Endothelial cell (in vitro differentiated cells): Measurements from ENCODE around the gene MCF2L2. TPM values are rescaled to one million over a fixed set of nuclear protein-coding genes. Genes with fewer than 3 reads are reported as not detected.
A peak's percentile ranks its signal among the peaks of the same experiment; 100 is the strongest.
"Not testable (repeated sequence)": the region's sequence is repeated elsewhere in the genome, so short reads cannot be mapped to it uniquely, and the experiment has no call there.

Experiments
- DNase-seq: peaks from one replicate; pipeline ENCODE4 v3.0.0; 2021; ENCODE audit warnings: low spot score
- H3K27ac Mint-ChIP-seq: one replicate; pipeline ENCODE4 v1.8.0; 2021; ENCODE audit warnings: mixed read lengths, inconsistent platforms; ENCODE audit not compliant: unreplicated experiment
- H3K27me3 Mint-ChIP-seq: one replicate; pipeline ENCODE4 v1.8.0; 2021; ENCODE audit warnings: mild to moderate bottlenecking, moderate library complexity, mixed read lengths, inconsistent platforms; ENCODE audit not compliant: unreplicated experiment
- H3K36me3 Mint-ChIP-seq: one replicate; pipeline ENCODE4 v1.8.0; 2021; ENCODE audit warnings: mild to moderate bottlenecking, low read depth, mixed read lengths, inconsistent platforms; ENCODE audit not compliant: unreplicated experiment
- H3K4me1 Mint-ChIP-seq: one replicate; pipeline ENCODE4 v1.8.0; 2021; ENCODE audit warnings: mild to moderate bottlenecking, mixed read lengths, inconsistent platforms; ENCODE audit not compliant: unreplicated experiment
- H3K4me3 Mint-ChIP-seq: one replicate; pipeline ENCODE4 v1.8.0; 2021; ENCODE audit warnings: mild to moderate bottlenecking, mixed read lengths, inconsistent platforms; ENCODE audit not compliant: unreplicated experiment
- H3K9me3 Mint-ChIP-seq: one replicate; pipeline ENCODE4 v1.8.0; 2021; ENCODE audit warnings: mixed read lengths, inconsistent platforms; ENCODE audit not compliant: unreplicated experiment
- long read RNA-seq: library from polyadenylated mRNA; unstranded; transcript quantifications from one replicate; pipeline ENCODE4 v2.0.0, GENCODE V29; 2020; ENCODE audit not compliant: unreplicated experiment
- total RNA-seq: library from RNA; stranded (reverse); fragmentation: NEBNext Ultra II Directional; extraction: Animal tissue kit (Norgen Biotek cat#: 25700); gene quantifications from one replicate; pipeline ENCODE4 v1.2.1, GENCODE V29; 2021; ENCODE audit not compliant: unreplicated experiment
- TF ChIP-seq, protein P1 (sequence below): fragments of 200-600 bp; sonication (generic); IDR thresholded peaks from one replicate; pipeline ENCODE4 v1.5.0; 2021; ENCODE audit warnings: antibody characterized with exemption; ENCODE audit not compliant: unreplicated experiment

Gene MCF2L2, protein sequence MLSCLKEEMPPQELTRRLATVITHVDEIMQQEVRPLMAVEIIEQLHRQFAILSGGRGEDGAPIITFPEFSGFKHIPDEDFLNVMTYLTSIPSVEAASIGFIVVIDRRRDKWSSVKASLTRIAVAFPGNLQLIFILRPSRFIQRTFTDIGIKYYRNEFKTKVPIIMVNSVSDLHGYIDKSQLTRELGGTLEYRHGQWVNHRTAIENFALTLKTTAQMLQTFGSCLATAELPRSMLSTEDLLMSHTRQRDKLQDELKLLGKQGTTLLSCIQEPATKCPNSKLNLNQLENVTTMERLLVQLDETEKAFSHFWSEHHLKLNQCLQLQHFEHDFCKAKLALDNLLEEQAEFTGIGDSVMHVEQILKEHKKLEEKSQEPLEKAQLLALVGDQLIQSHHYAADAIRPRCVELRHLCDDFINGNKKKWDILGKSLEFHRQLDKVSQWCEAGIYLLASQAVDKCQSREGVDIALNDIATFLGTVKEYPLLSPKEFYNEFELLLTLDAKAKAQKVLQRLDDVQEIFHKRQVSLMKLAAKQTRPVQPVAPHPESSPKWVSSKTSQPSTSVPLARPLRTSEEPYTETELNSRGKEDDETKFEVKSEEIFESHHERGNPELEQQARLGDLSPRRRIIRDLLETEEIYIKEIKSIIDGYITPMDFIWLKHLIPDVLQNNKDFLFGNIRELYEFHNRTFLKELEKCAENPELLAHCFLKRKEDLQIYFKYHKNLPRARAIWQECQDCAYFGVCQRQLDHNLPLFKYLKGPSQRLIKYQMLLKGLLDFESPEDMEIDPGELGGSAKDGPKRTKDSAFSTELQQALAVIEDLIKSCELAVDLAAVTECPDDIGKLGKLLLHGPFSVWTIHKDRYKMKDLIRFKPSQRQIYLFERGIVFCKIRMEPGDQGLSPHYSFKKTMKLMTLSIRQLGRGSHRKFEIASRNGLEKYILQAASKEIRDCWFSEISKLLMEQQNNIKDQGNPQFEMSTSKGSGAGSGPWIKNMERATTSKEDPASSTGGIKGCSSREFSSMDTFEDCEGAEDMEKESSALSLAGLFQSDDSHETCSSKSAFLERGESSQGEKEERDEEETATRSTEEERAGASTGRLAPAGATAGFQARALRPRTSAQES
- total RNA-seq, result 1.8 TPM
- long read RNA-seq, partial matches to known transcripts, result 0 of 1 reads
- long read RNA-seq, other reads (novel, unspliced or antisense), result 1 of 1 reads

DNA sequence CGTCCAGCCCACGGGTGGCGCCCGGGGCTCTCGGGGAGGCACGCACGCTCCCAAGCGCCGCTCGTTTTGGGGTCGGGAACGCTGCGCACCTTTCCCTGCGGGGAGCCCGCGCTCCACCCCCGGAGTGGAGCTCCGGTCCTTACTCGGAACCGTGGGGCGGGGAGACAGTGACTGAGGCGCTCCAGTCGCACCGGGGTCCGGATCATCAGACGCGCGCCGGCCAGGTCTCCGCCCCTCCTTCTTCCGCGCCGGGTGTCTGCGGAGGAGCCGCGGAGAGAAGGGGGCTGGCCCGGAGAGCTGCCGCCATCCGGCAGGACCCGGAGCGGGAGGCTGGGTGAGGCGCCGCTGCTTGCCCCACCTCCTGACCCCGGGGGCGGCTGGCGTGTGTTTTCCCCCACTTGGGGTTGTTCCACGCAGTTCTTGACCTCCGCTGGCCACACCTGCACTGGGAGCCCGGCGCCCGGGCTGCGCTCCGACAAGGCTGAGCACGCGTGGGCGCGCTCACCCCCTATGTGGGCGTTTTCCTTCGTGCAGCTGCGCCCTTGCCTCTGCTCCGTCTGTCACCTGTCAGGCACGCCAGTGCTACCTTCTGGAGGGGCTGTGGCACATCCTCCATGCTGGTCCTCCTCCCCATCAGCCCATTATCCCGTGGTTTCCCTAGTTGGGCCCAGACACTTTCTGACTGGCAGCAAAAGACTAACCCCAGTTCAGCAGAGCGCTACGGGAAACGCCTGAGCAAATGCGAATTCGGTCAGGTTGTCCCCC is at the start of gene MCF2L2:
Gene MCF2L2 (minus strand): TSS at position 173 of the 765 bp plus-strand sequence. CDS start 642 bp downstream, outside the sequence.
- DNase-seq, result peak; percentile 50
- Mint-ChIP-seq H3K36me3 (peaks cover 4% of the 10 kb centered on the region), H3K4me3 (peak within 1 kb of the TSS; percentile 92), H3K27me3 (peaks cover 13% of the 10 kb centered on the region), H3K27ac (no peak within 1 kb of the TSS), H3K4me1 (peaks cover 8% of the 10 kb centered on the region), H3K9me3 (no peaks in the 10 kb centered on the region)
- TF ChIP-seq, protein P1, sequence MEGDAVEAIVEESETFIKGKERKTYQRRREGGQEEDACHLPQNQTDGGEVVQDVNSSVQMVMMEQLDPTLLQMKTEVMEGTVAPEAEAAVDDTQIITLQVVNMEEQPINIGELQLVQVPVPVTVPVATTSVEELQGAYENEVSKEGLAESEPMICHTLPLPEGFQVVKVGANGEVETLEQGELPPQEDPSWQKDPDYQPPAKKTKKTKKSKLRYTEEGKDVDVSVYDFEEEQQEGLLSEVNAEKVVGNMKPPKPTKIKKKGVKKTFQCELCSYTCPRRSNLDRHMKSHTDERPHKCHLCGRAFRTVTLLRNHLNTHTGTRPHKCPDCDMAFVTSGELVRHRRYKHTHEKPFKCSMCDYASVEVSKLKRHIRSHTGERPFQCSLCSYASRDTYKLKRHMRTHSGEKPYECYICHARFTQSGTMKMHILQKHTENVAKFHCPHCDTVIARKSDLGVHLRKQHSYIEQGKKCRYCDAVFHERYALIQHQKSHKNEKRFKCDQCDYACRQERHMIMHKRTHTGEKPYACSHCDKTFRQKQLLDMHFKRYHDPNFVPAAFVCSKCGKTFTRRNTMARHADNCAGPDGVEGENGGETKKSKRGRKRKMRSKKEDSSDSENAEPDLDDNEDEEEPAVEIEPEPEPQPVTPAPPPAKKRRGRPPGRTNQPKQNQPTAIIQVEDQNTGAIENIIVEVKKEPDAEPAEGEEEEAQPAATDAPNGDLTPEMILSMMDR, result no peak

DNA sequence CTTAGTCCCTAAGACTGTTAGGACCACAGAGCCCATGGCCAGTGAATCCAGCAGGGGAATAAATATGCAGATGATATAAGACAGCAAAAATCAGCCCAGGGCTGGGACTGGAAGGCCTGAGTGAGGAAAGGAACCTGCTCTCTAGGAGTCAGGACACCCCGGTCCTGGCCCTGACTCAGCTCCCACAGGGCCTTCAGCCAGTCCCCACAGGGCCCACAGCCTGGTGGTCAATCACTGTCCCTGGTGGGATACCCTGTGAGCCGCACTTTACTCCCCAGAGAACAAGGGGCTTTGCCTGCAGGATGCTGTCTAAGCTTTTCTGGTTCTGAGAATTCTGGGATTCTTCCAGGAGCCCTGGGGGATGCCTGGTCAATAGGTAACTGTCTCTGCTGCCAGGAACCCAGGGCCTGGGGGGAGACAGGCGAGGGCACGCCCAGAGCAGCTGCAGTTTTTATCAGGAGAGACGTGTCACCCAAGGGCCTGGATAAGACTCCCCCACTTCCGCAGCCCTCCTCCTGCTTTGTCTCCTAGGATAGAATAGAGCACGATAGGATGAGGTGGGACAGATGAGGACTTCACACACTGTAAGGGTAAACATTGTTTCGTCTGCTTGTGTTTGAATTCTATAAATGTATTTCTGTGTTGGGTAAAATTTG is 49.5 kb upstream of the MCF2L2 start:
- peaks cover 5% of the 10 kb centered on the region for H3K27me3 Mint-ChIP-seq
- no peak for DNase-seq
- peaks cover 32% of the 10 kb centered on the region for H3K4me1 Mint-ChIP-seq
- H3K9me3 Mint-ChIP-seq, result no peaks in the 10 kb centered on the region
- no peak overlapping the region for H3K4me3 Mint-ChIP-seq
- H3K27ac Mint-ChIP-seq, result no peak overlapping the region
- TF ChIP-seq, protein P1, result no peak
- peaks cover 3% of the 10 kb centered on the region for H3K36me3 Mint-ChIP-seq

DNA sequence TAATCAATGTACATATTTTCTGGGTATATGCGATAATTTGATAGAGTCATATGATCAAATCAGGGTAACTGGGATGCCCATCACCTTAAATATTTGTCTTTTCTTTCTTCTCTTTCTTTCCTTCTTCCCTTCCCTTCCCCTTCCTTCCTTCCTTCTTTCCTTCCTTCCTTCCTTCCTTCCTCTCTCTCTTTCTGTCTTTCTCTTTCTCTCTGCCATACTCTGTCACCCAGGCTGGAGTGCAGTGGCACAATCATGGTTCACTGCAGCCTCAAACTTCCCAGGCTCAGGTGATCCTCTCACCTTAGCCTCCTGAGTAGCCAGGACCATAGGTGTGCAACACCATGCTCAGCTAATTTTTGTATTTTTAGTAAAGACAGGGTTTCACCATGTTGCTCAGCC is 47.3 kb upstream of the MCF2L2 start:
- not testable (repeated sequence) for DNase-seq, H3K36me3 Mint-ChIP-seq, H3K4me3 Mint-ChIP-seq, H3K27me3 Mint-ChIP-seq, H3K27ac Mint-ChIP-seq, H3K9me3 Mint-ChIP-seq
- peaks cover 30% of the 10 kb centered on the region for H3K4me1 Mint-ChIP-seq

DNA sequence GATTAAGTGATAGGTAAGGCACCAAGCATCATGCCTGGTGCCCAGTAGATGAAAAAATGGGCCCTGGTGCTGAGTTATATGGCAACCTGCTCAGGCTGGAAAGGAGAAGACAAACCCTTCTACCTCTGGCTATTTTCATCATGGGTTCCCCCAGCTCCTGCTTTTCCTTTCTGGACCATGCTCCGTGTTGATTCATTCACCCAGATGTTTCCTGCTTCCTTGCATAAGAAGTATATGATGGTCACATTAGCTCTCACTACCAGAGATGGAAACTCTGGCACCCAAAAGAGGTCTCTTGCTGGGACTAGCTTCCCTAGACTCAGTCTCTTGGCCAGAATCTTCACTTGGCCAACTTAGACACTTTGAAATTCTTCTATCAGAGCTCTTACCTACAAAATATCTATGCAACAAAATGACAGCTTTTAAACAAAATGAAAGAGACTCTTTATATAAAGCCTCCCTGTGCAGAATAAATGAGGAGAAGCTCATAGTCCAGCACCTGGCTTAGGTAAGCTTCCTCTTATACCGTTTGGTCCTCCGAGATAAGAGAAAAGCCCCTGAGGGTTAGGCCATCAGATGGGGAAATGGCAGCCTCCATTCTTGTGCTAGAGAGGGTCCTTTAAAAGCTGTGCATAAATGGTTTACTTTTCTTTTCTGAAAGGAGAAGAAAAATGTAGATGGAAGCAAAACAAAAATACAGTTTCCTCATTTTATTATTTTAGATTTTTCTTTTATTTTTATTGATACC is 46.8 kb upstream of the MCF2L2 start:
- Mint-ChIP-seq H3K4me3 (peak overlapping the region; percentile 51), H3K9me3 (no peaks in the 10 kb centered on the region), H3K27ac (no peak overlapping the region), H3K36me3 (no peaks in the 10 kb centered on the region), H3K27me3 (peaks cover 5% of the 10 kb centered on the region), H3K4me1 (peaks cover 27% of the 10 kb centered on the region)
- TF ChIP-seq, protein P1, result no peak
- DNase-seq, result no peak
